Fibroblast of mammary gland (primary cell): Measurements from ENCODE around the gene ZNF57.
"Not testable (repeated sequence)": the region's sequence is repeated elsewhere in the genome, so short reads cannot be mapped to it uniquely, and the experiment has no call there.

Experiments
- DNase-seq: peaks from one replicate; pipeline ENCODE4 v3.0.0-alpha.2; 2010; ENCODE audit warnings: low read depth
- H3K4me3 ChIP-seq: 2 replicates; pipeline ENCODE4 v1.5.1; 2011; ENCODE audit warnings: low read depth, mild to moderate bottlenecking, low read length, moderate library complexity; ENCODE audit not compliant: control insufficient read depth
- TF ChIP-seq, protein P1 (sequence below): conservative IDR thresholded peaks from 2 replicates; pipeline ENCODE4 v1.5.1; 2011; ENCODE audit warnings: low read depth, low read length, inconsistent platforms; ENCODE audit not compliant: control insufficient read depth, insufficient read depth

The ZNF57 gene

DNA sequence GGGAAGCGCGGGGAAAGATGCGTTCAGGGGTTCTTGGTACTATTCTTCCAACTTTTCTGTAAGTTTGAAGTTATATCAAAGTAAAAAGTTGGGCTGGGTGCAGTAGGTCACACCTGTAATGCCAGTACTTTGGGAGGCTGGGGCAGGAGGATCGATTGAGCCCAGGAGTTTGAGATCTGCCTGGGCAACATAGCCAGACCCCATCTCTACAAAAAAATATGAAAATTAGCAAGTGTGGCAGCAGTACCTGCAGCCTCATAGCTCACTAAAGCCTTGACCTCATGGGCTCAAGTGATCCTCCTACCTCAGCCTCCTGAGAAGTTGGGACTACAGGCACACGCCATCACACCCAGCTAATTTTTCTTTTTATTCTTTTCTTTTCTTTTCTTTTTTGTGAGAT lies 56.4 kb downstream of the ZNF57 start:
- DNase-seq = no peak
- H3K4me3 ChIP-seq = no peak overlapping the region
- TF ChIP-seq, protein P1, sequence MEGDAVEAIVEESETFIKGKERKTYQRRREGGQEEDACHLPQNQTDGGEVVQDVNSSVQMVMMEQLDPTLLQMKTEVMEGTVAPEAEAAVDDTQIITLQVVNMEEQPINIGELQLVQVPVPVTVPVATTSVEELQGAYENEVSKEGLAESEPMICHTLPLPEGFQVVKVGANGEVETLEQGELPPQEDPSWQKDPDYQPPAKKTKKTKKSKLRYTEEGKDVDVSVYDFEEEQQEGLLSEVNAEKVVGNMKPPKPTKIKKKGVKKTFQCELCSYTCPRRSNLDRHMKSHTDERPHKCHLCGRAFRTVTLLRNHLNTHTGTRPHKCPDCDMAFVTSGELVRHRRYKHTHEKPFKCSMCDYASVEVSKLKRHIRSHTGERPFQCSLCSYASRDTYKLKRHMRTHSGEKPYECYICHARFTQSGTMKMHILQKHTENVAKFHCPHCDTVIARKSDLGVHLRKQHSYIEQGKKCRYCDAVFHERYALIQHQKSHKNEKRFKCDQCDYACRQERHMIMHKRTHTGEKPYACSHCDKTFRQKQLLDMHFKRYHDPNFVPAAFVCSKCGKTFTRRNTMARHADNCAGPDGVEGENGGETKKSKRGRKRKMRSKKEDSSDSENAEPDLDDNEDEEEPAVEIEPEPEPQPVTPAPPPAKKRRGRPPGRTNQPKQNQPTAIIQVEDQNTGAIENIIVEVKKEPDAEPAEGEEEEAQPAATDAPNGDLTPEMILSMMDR = no peak

DNA sequence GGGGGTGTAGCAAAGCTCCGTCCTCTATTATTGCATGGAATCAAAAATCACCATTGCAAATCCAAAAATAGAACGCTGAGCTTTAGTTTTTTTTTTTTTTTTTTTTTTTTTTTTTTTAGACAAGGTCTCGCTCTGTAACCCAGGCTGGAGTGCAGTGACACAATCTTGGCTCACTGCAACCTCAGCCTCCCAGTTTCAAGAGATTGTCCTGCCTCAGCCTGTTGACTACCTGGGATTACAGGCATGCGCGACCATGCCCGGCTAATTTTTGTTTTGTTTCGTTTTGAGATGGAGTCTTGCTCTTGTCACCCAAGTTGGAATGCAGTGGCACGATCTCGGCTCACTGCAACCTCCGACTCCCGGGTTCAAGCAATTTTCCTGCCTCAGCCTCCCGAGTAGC lies 59.4 kb downstream of the ZNF57 start:
- no peak overlapping the region for H3K4me3 ChIP-seq
- TF ChIP-seq, protein P1 = no peak
- no peak for DNase-seq

DNA sequence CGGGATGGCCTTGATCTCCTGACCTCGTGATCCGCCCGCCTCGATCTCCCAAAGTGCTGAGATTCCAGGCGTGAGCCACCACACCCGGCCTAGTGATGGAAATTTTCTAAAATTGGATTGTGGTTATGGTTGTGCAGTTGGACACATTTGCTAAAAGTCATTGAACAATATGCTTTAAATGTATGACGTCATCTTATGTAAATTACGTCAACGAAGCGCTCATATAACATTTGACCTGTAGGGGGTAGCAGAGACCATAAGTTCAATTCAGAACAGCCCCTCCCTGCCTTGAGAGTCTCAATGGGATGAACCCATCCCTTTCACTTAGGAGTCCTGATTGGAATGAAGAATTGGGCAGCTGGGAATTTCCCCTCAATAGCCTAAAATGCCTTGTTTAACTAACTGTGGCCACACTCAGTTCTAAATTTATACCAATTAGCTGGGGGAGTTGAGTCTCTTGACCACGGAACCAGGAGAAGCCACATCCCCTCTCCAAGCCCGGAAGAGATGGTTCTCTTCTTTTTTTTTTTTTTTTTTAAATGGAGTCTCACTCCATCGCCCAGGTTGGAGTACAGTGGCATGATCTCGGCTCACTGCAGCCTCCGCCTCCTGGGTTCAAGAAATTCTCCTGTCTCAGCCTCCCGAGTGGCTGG lies 61.4 kb downstream of the ZNF57 start:
- TF ChIP-seq, protein P1 = peak; percentile 72
- DNase-seq = peak; percentile 87
- no peak overlapping the region for H3K4me3 ChIP-seq

DNA sequence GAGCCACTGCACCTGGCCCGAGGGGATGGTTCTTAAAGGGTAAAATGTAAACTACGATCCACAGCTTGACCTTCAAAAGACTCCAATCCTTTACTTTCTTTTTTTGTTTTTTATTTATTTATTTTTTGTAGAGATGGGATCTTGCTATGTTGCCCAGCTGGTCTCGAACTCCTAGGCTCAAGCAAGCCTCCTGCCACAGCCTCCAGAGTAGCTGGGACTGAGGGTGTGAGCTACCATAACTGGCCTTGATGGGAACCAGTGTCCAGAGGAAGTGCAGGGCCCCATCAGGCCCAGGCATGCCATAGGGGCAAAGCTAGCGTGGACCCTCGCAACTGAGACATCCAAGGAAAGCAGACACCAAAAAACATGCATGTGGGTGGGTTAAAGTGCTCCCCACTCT lies 62.4 kb downstream of the ZNF57 start:
- no peak for DNase-seq
- no peak overlapping the region for H3K4me3 ChIP-seq
- TF ChIP-seq, protein P1 = no peak

DNA sequence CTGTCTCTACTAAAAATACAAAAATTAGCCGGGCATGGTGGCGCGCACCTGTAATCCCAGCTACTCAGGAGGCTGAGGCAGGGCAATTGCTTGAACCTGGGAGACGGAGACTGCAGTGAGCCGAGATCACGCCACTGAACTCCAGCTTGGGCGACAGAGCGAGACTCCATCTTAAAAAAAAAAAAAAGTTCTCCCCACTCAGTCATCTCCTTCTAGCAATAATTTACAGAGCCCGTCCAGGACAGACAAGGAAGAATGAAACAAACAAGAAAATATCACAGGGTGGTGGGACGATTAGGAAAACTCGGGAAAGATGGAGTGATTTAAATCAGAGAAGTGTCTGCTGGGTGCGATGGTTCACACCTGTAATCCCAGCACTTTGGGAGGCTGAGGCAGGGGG lies 62.9 kb downstream of the ZNF57 start:
- not testable (repeated sequence) for H3K4me3 ChIP-seq, DNase-seq

DNA sequence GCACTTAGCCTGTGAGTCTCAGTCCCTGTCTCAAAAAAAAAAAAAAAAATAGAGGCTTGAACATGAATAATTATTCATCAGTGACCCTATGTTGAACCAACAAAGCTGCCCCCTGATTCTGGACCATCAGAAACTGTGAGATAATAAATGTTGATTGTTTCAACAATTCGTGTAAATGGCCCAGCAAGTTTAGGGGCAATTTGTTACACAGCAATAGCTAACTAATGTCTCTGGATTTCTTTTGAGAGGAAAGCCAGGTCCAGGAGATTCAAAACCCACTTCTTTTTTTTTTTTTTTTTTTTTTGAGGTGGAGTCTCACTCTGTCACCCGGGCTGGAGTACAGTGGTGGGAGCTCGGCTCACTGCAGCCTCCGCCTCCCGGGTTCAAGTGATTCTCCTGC lies 64.1 kb downstream of the ZNF57 start:
- TF ChIP-seq, protein P1 = no peak
- no peak for DNase-seq
- H3K4me3 ChIP-seq = no peak overlapping the region

DNA sequence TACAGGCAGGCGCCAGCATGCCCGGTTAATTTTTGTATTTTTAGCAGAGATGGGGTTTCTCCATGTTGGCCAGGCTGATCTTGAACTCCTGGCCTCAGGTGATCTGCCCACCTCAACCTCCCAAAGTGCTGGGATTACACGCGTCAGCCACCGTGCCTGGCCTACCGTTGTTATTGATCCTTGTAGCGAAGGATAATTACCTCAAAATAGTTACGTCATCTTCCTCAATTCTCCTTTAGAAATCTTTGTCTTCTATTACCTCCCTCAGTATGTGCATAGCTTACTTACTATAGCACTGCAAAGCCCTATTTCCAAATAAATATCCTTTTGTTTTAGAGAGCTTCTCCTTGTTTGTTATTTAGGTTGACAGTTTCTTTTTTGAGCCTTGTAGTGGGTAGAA lies 67.2 kb downstream of the ZNF57 start:
- H3K4me3 ChIP-seq = no peak overlapping the region
- no peak for DNase-seq
- TF ChIP-seq, protein P1 = no peak
